HG03558 (cell line): ENCODE results near the gene IGSF10.
"Not testable (repeated sequence)": the region's sequence is repeated elsewhere in the genome, so short reads cannot be mapped to it uniquely, and the experiment has no call there.

Experiments
- ATAC-seq: cut with Tn5 transposase; IDR thresholded peaks from one replicate; pipeline ENCODE4 v1.9.1; 2021; ENCODE audit warnings: moderate number of reproducible peaks; ENCODE audit not compliant: unreplicated experiment; ENCODE audit errors: extremely low read depth

IGSF10 gene, protein sequence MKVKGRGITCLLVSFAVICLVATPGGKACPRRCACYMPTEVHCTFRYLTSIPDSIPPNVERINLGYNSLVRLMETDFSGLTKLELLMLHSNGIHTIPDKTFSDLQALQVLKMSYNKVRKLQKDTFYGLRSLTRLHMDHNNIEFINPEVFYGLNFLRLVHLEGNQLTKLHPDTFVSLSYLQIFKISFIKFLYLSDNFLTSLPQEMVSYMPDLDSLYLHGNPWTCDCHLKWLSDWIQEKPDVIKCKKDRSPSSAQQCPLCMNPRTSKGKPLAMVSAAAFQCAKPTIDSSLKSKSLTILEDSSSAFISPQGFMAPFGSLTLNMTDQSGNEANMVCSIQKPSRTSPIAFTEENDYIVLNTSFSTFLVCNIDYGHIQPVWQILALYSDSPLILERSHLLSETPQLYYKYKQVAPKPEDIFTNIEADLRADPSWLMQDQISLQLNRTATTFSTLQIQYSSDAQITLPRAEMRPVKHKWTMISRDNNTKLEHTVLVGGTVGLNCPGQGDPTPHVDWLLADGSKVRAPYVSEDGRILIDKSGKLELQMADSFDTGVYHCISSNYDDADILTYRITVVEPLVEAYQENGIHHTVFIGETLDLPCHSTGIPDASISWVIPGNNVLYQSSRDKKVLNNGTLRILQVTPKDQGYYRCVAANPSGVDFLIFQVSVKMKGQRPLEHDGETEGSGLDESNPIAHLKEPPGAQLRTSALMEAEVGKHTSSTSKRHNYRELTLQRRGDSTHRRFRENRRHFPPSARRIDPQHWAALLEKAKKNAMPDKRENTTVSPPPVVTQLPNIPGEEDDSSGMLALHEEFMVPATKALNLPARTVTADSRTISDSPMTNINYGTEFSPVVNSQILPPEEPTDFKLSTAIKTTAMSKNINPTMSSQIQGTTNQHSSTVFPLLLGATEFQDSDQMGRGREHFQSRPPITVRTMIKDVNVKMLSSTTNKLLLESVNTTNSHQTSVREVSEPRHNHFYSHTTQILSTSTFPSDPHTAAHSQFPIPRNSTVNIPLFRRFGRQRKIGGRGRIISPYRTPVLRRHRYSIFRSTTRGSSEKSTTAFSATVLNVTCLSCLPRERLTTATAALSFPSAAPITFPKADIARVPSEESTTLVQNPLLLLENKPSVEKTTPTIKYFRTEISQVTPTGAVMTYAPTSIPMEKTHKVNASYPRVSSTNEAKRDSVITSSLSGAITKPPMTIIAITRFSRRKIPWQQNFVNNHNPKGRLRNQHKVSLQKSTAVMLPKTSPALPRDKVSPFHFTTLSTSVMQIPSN (N-terminal part only)

DNA sequence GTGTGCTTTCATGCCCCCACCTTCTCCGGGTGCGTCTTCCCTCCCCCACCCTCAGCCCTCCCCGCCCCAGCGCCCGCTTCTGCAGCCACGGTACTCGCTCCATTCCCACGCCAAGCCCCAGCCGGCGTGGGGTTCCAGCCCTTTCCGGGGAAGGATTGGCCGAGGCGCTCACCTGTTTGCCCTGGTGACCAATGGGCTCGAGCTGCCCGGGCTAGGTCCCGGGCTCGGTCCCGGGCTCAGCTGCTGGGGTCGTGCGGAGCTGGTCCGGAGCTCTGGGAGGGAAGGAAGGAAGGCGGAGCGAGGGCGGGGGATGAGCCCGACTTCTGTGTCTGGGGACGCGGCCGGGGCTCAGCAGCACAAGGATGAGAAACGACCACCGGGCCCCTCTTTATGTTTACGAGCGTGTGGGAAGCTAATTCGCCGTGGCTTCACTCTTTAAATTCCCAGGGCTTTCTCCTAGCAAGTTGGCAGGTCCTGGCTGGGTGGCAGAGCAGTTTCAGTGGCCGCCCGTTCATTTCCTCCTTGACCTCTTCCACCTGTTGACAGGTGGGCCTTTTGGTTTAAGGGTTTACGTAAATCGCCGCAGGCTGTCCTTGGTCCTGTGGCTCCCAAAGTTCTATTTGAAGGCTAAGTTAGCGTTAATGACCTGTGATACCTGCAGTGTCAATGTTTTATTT lies at the start of gene IGSF10:
Gene IGSF10, minus strand, starts transcription at position 288 of the 677 bp plus-strand sequence. CDS start 2,352 bp downstream, outside the sequence.
- no peak for ATAC-seq

DNA sequence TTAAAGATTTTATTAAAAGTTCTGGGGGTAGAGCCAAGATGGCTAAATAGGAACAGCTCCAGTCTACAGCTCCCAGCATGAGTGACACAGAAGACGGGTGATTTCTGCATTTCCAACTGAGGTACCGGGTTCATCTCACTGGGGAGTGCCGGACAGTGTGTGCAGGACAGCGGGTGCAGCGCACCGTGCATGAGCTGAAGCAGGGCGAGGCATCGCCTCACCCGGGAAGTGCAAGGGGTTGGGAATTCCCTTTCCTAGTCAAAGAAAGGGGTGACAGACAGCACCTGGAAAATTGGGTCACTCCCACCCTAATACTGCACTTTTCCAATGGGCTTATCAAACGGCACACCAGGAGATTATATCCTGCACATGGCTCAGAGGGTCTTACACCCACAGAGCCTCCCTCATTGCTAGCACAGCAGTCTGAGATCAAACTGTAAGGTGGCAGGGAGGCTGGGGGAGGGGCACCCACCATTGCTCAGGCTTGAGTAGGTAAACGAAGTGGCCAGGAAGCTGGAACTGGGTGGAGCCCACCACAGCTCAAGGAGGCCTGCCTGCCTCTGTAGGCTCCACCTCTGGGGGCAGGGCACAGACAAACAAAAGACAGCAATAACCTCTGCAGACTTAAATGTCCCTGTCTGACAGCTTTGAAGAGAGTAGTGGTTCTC lies 48.7 kb upstream of the IGSF10 start:
- not testable (repeated sequence) for ATAC-seq

DNA sequence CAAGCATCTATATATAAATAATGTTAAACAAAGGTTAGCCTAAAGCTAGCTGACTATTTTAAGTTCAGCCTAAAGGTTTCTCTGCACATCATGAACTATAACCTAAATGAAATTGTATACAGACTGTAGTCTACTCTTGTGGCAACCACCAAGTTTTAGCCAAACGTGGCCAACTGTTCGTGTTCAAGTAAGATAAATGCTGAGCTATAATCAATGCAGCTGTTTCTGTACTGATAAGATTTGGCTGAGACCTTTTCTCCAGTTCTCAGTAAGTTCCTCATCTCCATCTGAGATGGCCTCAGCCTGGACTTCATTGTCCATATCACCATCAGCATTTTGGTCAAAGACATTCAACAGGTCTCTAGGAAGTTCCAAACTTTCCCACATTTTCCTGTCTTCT lies 43.7 kb upstream of the IGSF10 start:
- ATAC-seq = no peak

DNA sequence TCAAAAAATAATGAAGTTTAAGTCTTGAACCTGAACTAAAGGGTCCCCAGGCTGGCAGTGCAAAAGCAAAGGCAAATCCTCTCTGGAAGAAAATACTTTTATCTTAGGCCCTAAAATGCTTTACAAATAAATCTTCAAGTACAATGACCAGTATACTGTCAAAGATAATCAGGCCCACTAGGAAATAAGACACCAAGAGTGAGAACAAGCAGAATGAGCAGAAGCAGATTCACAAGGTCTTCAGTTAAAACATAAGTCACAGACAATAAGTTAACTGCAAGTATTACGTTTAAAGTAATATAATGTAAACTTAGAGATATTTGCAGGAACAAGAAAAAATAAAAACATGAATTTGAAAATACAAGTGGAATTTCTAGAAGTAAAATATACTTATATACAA lies 42.2 kb upstream of the IGSF10 start:
- no peak for ATAC-seq

DNA sequence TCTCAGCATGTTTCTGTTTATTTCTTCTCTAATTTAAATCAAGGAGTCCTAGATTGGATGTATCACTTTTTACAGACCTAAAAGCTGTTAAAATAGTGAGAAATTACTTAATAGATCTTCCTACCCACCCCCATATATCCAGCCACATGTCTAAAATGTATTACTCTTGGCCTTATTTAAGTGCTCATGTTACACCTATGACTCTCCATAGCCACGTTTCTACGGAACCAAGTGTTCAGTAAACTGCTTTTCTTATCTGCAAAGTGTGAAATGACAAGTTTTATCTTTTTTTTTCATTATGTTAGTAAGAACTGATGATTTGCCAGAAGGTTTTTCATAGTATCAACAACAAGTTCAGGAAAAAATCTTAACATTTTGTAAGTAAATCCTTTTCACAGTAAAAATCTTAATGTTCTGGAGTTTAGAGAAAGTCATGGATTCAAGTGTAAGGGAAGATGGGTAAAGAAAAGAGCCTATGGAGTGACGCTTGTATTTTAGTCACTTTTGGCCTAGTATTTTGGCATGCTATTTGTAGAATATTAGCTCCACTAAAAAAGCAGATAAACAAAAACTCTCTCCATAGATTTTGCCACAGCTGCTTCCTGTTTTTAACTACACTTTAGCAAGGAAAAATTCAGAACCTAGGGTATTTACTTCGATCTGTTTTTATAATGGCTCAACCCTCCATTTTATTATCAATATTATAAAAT lies 41.2 kb upstream of the IGSF10 start:
- no peak for ATAC-seq

DNA sequence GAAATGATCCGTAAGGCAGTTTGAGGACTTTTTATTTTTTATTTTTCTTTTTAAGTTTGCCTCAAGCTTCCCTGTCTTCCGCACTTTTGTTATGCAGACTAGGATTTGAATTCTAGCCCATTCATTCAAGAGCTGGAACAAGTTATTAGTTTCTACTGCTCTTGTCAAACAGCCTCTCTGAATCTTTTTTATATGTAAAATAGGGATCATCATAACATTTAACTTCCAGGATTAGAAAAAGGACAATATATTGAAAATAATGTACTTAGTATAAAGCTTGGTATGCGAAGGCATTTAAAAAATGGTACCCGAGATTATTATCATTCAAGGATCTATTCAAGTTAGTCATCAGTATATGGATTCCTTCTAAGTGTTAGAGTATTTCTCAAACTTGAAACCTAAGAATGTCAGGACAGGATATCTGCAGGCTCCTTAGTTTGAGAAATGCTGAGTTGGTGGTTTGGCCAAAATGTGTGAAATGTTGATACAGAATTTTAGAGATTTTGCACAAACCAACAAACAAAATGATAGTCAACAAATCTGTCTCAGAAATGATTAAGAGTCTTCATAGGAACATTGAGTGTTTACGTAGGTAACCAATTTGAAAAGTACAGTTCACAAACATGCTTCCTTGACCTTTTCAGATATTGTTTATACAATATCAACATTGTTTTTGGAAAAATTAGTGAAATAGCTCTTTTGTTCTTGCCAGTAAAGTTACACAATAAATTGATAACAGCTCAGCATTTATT lies 40.5 kb upstream of the IGSF10 start:
- no peak for ATAC-seq

DNA sequence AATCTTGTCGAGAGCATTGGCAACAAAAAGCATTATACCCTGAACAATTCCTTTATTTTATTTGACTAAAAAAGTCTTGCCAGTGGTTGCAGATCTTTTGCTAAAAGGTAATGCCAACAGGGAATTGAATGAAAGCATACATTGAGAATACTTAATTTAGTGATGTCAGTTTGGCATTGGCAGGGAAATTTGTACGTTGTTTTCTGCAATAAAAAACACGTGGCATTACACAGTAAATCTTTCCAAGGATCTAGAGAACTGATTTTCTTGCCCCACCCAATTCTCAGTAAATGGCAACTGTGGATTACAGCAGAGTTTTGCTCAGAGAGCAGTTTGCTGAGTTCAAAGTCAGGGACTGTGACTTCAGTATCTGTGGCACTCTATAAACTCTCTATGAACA lies 38.3 kb upstream of the IGSF10 start:
- no peak for ATAC-seq

DNA sequence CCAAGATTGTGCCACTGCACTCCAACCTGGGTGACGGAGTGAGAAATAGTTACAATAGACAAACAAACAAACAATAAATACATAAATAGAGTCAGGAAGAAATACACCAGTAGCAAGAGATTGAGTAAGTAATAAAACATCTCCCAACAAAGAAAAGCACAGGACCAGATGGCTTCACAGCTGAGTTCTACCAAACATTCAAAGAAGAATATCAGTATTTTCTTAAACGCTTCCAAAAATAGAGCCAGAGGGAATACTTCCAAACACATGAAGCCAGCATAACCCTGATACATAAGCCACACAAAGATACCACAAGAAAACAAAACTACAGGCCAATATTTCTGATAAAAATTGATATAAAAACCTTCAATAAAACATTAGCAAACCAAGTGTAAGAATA lies 30.7 kb upstream of the IGSF10 start:
- ATAC-seq = no peak

DNA sequence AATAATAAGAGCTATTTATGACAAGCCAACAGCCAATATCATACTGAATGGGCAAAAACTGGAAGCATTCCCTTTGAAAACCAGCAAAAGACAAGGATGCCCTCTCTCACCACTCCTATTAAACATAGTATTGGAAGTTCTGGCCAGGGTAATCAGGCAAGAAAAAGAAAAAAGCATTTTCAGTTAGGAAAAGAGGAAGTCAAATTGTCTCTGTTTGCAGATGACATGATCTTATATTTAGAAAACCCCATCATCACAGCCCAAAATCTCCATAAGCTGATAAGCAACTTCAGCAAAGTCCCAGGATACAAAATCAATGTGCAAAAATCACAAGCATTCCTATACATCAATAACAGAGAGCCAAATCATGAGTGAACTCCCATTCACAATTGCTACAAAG lies 27.0 kb upstream of the IGSF10 start:
- ATAC-seq = not testable (repeated sequence)

DNA sequence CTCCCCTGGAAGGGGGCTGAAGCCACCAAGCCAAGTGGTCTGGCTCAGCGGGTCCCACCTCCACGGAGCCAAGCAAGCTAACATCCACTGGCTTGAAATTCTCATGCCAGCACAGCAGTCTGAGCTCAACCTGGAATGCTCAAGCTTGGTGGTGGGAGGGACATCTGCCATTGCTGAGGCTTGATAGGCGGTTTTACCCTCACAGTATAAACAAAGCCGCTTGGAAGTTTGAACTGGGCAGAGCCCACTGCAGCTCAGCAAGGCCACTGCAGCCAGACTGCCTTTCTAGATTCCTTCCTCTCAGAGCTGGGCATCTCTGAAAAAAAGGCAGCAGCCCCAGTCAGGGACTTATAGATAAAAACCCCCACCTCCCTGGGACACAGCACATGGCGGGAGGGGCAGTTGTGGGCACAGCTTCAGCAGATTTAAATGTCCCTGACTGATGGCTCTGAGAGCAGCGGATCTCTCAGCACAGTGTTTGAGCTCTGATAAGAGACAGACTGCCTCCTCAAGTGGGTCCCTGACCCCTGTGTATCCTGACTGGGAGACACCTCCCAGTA lies 23.2 kb upstream of the IGSF10 start:
- no peak for ATAC-seq

DNA sequence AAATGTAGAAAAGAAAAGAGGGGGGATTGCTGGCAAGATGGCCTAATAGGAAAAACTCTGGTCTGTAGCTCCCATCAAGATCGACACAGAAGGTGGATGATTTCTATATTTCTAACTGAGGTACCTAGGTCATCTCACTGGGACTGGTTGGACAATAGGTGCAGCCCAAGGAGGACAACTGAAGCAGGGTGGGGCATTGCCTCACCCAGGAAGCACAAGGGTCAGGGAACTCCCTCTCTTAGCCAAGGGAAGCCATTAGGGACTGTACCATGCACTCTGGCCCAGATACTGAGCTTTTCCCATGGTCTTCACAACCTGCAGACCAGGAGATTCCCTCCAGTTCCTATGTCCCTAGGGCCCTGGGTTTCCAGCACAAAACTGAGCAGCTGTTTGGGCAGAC lies 22.6 kb upstream of the IGSF10 start:
- ATAC-seq = no peak

DNA sequence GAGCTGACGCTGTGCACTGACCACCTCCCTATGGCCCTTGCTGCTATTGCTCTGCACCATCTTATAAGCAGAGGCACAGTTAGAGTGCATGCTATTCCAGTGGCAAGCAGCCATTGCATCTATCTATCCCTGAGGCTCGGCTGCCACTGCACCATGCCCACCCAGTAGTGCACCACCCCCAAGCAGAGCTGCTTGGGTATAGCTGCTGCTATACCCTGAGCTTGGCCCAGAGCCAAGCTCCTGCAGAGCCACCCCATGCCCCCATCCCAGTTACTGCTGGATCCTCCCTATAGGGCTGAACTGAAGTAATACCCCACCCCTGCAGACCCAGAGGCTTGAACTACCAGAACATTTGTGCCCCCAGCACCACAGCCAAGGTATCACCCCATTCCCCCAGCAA lies 19.6 kb upstream of the IGSF10 start:
- no peak for ATAC-seq

DNA sequence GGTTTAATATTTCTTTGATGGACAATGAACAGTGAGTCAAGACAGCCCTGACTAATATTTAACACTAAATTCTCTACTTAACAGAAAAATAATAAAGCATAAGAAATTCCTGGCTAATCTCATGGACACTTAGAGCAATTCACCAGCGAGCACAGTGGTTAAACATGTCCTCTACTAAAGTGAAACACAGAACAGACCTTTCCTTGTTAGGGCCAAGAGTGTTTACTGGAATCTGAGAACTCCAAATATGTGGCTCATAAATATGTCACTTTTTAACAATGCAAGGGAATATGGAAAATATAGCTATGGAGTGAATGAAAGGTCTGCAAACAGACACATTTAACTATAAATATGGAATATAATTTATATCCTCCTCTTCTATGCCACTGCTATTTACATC lies 18.6 kb upstream of the IGSF10 start:
- ATAC-seq = no peak

DNA sequence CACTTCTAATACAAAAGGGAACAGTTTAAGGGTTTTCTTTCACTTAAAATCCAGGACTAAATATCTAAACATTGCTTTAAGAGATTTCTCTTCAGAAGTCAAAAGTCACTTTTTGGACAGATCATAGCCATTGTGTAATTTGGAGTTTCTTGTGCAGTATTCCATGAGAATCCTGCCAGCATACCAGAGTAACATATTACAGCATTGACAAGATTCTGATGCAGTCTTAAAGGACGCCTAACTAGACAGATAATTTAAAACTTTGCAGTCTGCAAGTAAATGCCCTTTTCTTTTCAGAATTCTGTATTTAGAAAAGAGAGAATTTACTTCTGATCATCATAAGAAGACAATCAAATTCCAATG lies 17.5 kb upstream of the IGSF10 start:
- no peak for ATAC-seq

DNA sequence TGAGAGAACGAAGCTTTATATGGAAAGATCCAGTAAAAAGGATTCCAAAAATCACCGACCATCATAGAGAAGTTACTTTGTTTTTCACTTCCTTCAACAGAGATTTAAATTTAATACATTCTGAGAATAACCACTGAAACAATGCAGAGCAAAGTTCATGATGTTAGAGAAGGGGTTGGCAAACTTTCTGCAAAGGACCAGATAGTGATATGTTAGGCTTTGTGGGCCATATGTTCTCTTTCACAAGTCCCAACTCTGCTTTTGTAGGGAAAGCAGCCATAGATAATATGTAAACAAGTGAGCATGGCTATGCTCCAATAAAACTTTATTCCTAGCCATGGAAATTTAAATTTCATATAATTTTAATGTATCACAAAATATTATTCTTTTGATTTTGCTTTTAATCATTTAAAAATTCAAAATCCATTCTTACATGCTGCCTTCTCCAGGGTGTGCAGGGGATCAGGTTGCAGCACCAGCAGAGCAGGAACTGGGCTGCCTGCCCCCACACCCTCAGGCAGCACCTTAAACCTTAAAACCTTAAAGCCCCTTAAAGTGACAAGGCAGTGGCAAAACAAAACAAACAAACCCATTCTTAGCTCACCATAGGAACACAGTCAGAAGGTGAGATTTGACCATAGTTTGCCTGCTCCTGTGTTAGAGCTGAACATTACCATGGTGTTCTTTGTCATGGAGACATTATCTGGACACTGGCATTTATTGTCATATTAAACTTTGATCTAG lies 16.9 kb upstream of the IGSF10 start:
- ATAC-seq = no peak

DNA sequence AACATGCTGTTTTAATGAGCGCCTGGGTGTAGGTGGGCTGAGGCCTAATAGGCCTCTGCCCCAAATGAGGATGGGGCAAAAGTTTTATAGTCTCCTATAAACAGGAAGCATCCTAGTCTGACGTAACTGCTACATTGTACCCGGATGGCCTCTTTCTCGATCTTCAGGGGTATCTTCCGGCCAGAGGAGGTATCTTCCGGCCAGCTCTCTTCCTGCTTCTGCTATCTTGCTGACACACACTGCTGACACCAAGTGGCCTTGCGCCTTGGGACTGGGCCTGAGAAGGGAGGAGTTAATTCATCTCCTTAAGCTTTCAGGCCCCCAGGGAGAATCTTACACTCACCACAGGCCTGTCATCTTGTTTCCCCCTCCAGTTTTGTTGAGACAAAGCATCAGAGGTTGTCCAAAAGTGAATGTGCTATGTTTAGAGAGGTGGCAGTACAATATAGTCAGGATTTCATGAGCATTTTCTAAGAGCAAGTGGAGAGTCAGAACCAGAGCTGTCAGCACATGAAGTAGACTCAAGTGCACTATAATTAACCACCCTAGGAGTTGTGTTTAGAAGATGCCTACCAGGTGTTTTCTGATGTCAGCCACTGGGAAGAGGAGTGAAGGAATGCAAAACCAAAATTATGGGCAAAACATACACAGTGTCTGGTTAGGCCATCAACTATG lies 15.6 kb upstream of the IGSF10 start:
- no peak for ATAC-seq
